B cell (primary cell): Measurements from ENCODE around the gene LPCAT1.

Experiments
- EZH2 ChIP-seq: IDR thresholded peaks from 2 replicates; pipeline ENCODE4 v1.6.1; 2012; ENCODE audit warnings: borderline replicate concordance, low read depth, mild to moderate bottlenecking, moderate library complexity, low read length; ENCODE audit not compliant: insufficient read depth, poor library complexity, severe bottlenecking
- TF ChIP-seq, protein P1 (sequence below): fragments of 200-600 bp; IDR thresholded peaks from one replicate; pipeline ENCODE4 v1.8.0; 2022; ENCODE audit warnings: antibody characterized with exemption, mild to moderate bottlenecking

DNA sequence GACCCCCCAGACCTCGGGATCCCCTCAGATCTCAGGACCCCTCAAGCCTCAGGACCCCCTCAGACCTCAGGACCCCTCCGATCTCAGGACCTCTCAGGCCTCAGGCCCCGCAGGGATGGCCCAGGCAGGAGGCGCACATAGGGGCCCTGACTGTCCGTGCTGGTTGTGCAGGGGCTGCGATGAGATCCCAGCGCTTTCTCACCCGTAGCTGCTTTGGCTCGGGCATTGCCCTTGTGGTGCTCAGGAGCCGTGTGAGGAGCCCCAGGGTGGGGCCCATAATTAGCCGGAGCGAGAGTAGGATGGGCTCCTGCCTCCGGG lies 680 bp upstream of the LPCAT1 start:
- TF ChIP-seq, protein P1, sequence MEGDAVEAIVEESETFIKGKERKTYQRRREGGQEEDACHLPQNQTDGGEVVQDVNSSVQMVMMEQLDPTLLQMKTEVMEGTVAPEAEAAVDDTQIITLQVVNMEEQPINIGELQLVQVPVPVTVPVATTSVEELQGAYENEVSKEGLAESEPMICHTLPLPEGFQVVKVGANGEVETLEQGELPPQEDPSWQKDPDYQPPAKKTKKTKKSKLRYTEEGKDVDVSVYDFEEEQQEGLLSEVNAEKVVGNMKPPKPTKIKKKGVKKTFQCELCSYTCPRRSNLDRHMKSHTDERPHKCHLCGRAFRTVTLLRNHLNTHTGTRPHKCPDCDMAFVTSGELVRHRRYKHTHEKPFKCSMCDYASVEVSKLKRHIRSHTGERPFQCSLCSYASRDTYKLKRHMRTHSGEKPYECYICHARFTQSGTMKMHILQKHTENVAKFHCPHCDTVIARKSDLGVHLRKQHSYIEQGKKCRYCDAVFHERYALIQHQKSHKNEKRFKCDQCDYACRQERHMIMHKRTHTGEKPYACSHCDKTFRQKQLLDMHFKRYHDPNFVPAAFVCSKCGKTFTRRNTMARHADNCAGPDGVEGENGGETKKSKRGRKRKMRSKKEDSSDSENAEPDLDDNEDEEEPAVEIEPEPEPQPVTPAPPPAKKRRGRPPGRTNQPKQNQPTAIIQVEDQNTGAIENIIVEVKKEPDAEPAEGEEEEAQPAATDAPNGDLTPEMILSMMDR = no peak
- TF ChIP-seq EZH2 = no peak
